Mesendoderm (in vitro differentiated cells): ENCODE data around the gene EIF5B.
"Not testable (repeated sequence)": the region's sequence is repeated elsewhere in the genome, so short reads cannot be mapped to it uniquely, and the experiment has no call there.

Experiments
- DNase-seq: peaks from one replicate; pipeline ENCODE4 v3.0.0; 2013
- H2AK5ac ChIP-seq: 2 replicates; pipeline ENCODE4 v1.6.1; 2013; ENCODE audit warnings: low read length, inconsistent platforms
- H2BK120ac ChIP-seq: 2 replicates; pipeline ENCODE4 v1.6.1; 2013; ENCODE audit warnings: low read depth, mild to moderate bottlenecking, low read length, moderate library complexity, mixed read lengths
- H2BK15ac ChIP-seq: replicated peaks from 2 replicates; pipeline ENCODE4 v1.6.1; 2013; ENCODE audit warnings: low read depth, mild to moderate bottlenecking, moderate library complexity
- H2BK5ac ChIP-seq: 2 replicates; pipeline ENCODE4 v1.6.1; 2013; ENCODE audit warnings: low read length, inconsistent platforms
- H3K18ac ChIP-seq: 2 replicates; pipeline ENCODE4 v1.6.1; 2013; ENCODE audit warnings: mild to moderate bottlenecking, low read length, mixed read lengths
- H3K23ac ChIP-seq: one replicate; pipeline ENCODE4 v1.6.1; 2013; ENCODE audit warnings: low read length
- H3K27ac ChIP-seq: 2 replicates; pipeline ENCODE4 v1.5.1; 2013; ENCODE audit warnings: low read depth, mild to moderate bottlenecking, inconsistent platforms, low read length, moderate library complexity
- H3K27me3 ChIP-seq: 2 replicates; pipeline ENCODE4 v1.6.1; 2013; ENCODE audit warnings: low read length, control low read depth, mild to moderate bottlenecking, inconsistent platforms; ENCODE audit not compliant: insufficient read depth, poor library complexity
- H3K36me3 ChIP-seq: 2 replicates; pipeline ENCODE4 v1.6.1; 2013; ENCODE audit warnings: low read length, inconsistent platforms; ENCODE audit not compliant: control insufficient read depth, insufficient read depth
- H3K4ac ChIP-seq: one replicate; pipeline ENCODE4 v1.6.1; 2013; ENCODE audit warnings: low read depth, mild to moderate bottlenecking, low read length, moderate library complexity
- H3K4me1 ChIP-seq: 2 replicates; pipeline ENCODE4 v1.6.1; 2013; ENCODE audit warnings: low read depth, low read length, inconsistent platforms; ENCODE audit not compliant: control insufficient read depth
- H3K4me2 ChIP-seq: 2 replicates; pipeline ENCODE4 v1.6.1; 2013; ENCODE audit warnings: low read length
- H3K4me3 ChIP-seq: 2 replicates; pipeline ENCODE4 v1.5.1; 2013; ENCODE audit warnings: mild to moderate bottlenecking, low read length
- H3K56ac ChIP-seq: one replicate; pipeline ENCODE4 v1.6.1; 2013; ENCODE audit warnings: low read length
- H3K79me1 ChIP-seq: 2 replicates; pipeline ENCODE4 v1.6.1; 2013; ENCODE audit warnings: low read length, inconsistent platforms
- H3K79me2 ChIP-seq: 2 replicates; pipeline ENCODE4 v1.6.1; 2013; ENCODE audit warnings: mild to moderate bottlenecking, low read length; ENCODE audit not compliant: control insufficient read depth, insufficient read depth
- H3K9ac ChIP-seq: 2 replicates; pipeline ENCODE4 v1.6.1; 2013; ENCODE audit warnings: low read length, inconsistent platforms
- H4K5ac ChIP-seq: one replicate; pipeline ENCODE4 v1.6.1; 2013; ENCODE audit warnings: low read length
- H4K8ac ChIP-seq: one replicate; pipeline ENCODE4 v1.6.1; 2013; ENCODE audit warnings: low read depth, mild to moderate bottlenecking, control low read depth, low read length, moderate library complexity
- WGBS: extraction: QIAGEN DNeasy Blood & Tissue Kit; methylation state at CpG from one replicate; pipeline ENCODE4 v1.1.7; 2013; ENCODE audit warnings: low lambda C conversion rate, missing lambda C conversion rate; ENCODE audit not compliant: insufficient coverage; ENCODE audit errors: extremely low coverage; 5-methylcytosine and 5-hydroxymethylcytosine counted together

Gene EIF5B

GRCh38 chr2:99338029-99338585, 918 bp downstream of the EIF5B start:
- no peak overlapping the region for H3K18ac ChIP-seq
- H4K8ac ChIP-seq, result no peak overlapping the region
- H2BK120ac ChIP-seq, result no peak overlapping the region
- no peak overlapping the region for H2AK5ac ChIP-seq
- H3K36me3 ChIP-seq, result no peaks in the 10 kb centered on the region
- H3K4me2 ChIP-seq, result peak overlapping the region; percentile 94
- H3K4ac ChIP-seq, result no peak overlapping the region
- H3K4me1 ChIP-seq, result no peaks in the 10 kb centered on the region
- no peak overlapping the region for H4K5ac ChIP-seq
- H2BK15ac ChIP-seq, result no peak overlapping the region
- H3K79me1 ChIP-seq, result peaks cover 7% of the 10 kb centered on the region
- no peak overlapping the region for H3K27ac ChIP-seq
- H3K27me3 ChIP-seq, result no peaks in the 10 kb centered on the region
- WGBS, result no CpG with 5 or more reads among the region's 17 CpGs
- H2BK5ac ChIP-seq, result no peak overlapping the region
- H3K9ac ChIP-seq, result peak overlapping the region; percentile 94
- H3K4me3 ChIP-seq, result peak overlapping the region; percentile 40
- peaks cover 63% of the 10 kb centered on the region for H3K79me2 ChIP-seq
- peak; percentile 42 for DNase-seq
- no peak overlapping the region for H3K23ac ChIP-seq
- peak overlapping the region; percentile 90 for H3K56ac ChIP-seq

- no peak overlapping the region for H3K18ac ChIP-seq
- peaks cover 5% of the 10 kb centered on the region for H3K79me1 ChIP-seq
- whole genome bisulfite sequencing, result no CpG with 5 or more reads among the region's 8 CpGs
- no peak overlapping the region for H3K4me3 ChIP-seq
- no peak overlapping the region for H2BK5ac ChIP-seq
- H2BK15ac ChIP-seq, result no peak overlapping the region
- H3K4me2 ChIP-seq, result no peak overlapping the region
- H2BK120ac ChIP-seq, result no peak overlapping the region
- no peak overlapping the region for H4K5ac ChIP-seq
- no peaks in the 10 kb centered on the region for H3K27me3 ChIP-seq
- DNase-seq, result peak; percentile 21
- H3K56ac ChIP-seq, result no peak overlapping the region
- no peaks in the 10 kb centered on the region for H3K4me1 ChIP-seq
- no peak overlapping the region for H3K23ac ChIP-seq
- no peak overlapping the region for H3K4ac ChIP-seq
- no peak overlapping the region for H2AK5ac ChIP-seq
- H3K36me3 ChIP-seq, result no peaks in the 10 kb centered on the region
- H3K79me2 ChIP-seq, result peaks cover 67% of the 10 kb centered on the region
- no peak overlapping the region for H3K9ac ChIP-seq
- no peak overlapping the region for H3K27ac ChIP-seq
- no peak overlapping the region for H4K8ac ChIP-seq
Measured at GRCh38 chr2:99340669-99341236, 3.6 kb downstream of the EIF5B start.

GRCh38 chr2:99342536-99342935, 5.3 kb downstream of the EIF5B start:
- Histone ChIP-seq H3K27ac (no peak overlapping the region), H3K23ac (no peak overlapping the region), H3K27me3 (no peaks in the 10 kb centered on the region), H3K4me2 (no peak overlapping the region), H3K18ac (no peak overlapping the region), H2AK5ac (no peak overlapping the region), H3K4me1 (no peaks in the 10 kb centered on the region), H4K8ac (no peak overlapping the region), H3K9ac (no peak overlapping the region), H2BK120ac (no peak overlapping the region), H3K56ac (no peak overlapping the region), H3K79me1 (peaks cover 7% of the 10 kb centered on the region), H4K5ac (no peak overlapping the region), H2BK15ac (no peak overlapping the region), H3K4ac (no peak overlapping the region), H3K79me2 (peaks cover 76% of the 10 kb centered on the region), H3K36me3 (no peaks in the 10 kb centered on the region), H2BK5ac (no peak overlapping the region), H3K4me3 (no peak overlapping the region)
- DNase-seq, result no peak
- no CpG with 5 or more reads among the region's 2 CpGs for WGBS

GRCh38 chr2:99345446-99345845, 8.3 kb downstream of the EIF5B start:
- not testable (repeated sequence) for H3K27ac ChIP-seq, H3K56ac ChIP-seq, H2BK15ac ChIP-seq, H3K4ac ChIP-seq, H2AK5ac ChIP-seq, H4K5ac ChIP-seq, H3K4me1 ChIP-seq, H3K23ac ChIP-seq, H3K4me2 ChIP-seq, H2BK5ac ChIP-seq, H3K4me3 ChIP-seq, DNase-seq, H3K79me1 ChIP-seq, H3K9ac ChIP-seq, H4K8ac ChIP-seq, H3K18ac ChIP-seq, H3K27me3 ChIP-seq, H2BK120ac ChIP-seq, H3K36me3 ChIP-seq
- WGBS, result no CpG with 5 or more reads among the region's 7 CpGs
- peaks cover 71% of the 10 kb centered on the region for H3K79me2 ChIP-seq

GRCh38 chr2:99346218-99346617, 9.0 kb downstream of the EIF5B start:
- no peaks in the 10 kb centered on the region for H3K36me3 ChIP-seq
- no peak overlapping the region for H3K4me2 ChIP-seq
- H4K8ac ChIP-seq, result no peak overlapping the region
- H3K4me3 ChIP-seq, result no peak overlapping the region
- H3K27ac ChIP-seq, result no peak overlapping the region
- no peak overlapping the region for H4K5ac ChIP-seq
- H3K56ac ChIP-seq, result no peak overlapping the region
- no peaks in the 10 kb centered on the region for H3K4me1 ChIP-seq
- H2AK5ac ChIP-seq, result no peak overlapping the region
- no peak overlapping the region for H3K18ac ChIP-seq
- H3K79me1 ChIP-seq, result peaks cover 8% of the 10 kb centered on the region
- H3K27me3 ChIP-seq, result no peaks in the 10 kb centered on the region
- peaks cover 71% of the 10 kb centered on the region for H3K79me2 ChIP-seq
- H2BK120ac ChIP-seq, result no peak overlapping the region
- no peak overlapping the region for H3K23ac ChIP-seq
- DNase-seq, result no peak
- no peak overlapping the region for H3K9ac ChIP-seq
- H2BK15ac ChIP-seq, result no peak overlapping the region
- H2BK5ac ChIP-seq, result no peak overlapping the region
- no peak overlapping the region for H3K4ac ChIP-seq

- no peak overlapping the region for H3K4me2 ChIP-seq
- H2AK5ac ChIP-seq, result no peak overlapping the region
- no peak overlapping the region for H4K8ac ChIP-seq
- no peak overlapping the region for H3K27ac ChIP-seq
- no peak overlapping the region for H2BK15ac ChIP-seq
- no peaks in the 10 kb centered on the region for H3K4me1 ChIP-seq
- no peak overlapping the region for H3K23ac ChIP-seq
- peaks cover 6% of the 10 kb centered on the region for H3K79me1 ChIP-seq
- no peak for DNase-seq
- H3K27me3 ChIP-seq, result no peaks in the 10 kb centered on the region
- H3K4ac ChIP-seq, result no peak overlapping the region
- no peak overlapping the region for H3K4me3 ChIP-seq
- H2BK5ac ChIP-seq, result no peak overlapping the region
- no peak overlapping the region for H4K5ac ChIP-seq
- H3K9ac ChIP-seq, result no peak overlapping the region
- no peak overlapping the region for H3K56ac ChIP-seq
- H3K36me3 ChIP-seq, result no peaks in the 10 kb centered on the region
- peaks cover 68% of the 10 kb centered on the region for H3K79me2 ChIP-seq
- H2BK120ac ChIP-seq, result no peak overlapping the region
- no CpG with 5 or more reads among the region's 3 CpGs for WGBS
- H3K18ac ChIP-seq, result no peak overlapping the region
Measured at GRCh38 chr2:99348173-99348572, 11.0 kb downstream of the EIF5B start.
